ENCODE results near the gene ARHGEF16. TPM values are rescaled to one million over a fixed set of nuclear protein-coding genes. Genes with fewer than 3 reads are reported as not detected.

ARHGEF16 gene
- total RNA-seq, 1 experiment from 2014 or later: 25.1 TPM

- Histone ChIP-seq H3K9me2 (ENCODE audit: insufficient read depth) (no peaks in the 10 kb centered on the region), H3K27me3 (ENCODE audit: insufficient read depth, low read depth) (peaks cover 77% of the 10 kb centered on the region), H3K27ac (no peak overlapping the region), H3K36me3 (ENCODE audit: low read depth) (no peaks in the 10 kb centered on the region), H3K4me1 (replicated peaks; ENCODE audit: insufficient read depth) (no peaks in the 10 kb centered on the region), H3K79me2 (ENCODE audit: low read depth) (no peaks in the 10 kb centered on the region), H3K4me2 (no peak overlapping the region), H3F3A (ENCODE audit: insufficient read depth, low read depth) (no peaks in the 10 kb centered on the region), H2AFZ (no peak overlapping the region), H3K4me3 (no peak overlapping the region), H4K20me1 (ENCODE audit: insufficient read depth) (no peaks in the 10 kb centered on the region), H3K9me3 (ENCODE audit: insufficient read depth, low read depth) (peaks cover 4% of the 10 kb centered on the region; the same call in 1 of the 2 replicates)
- no TSS peak for BruUV-seq (replicated peaks)
- intact Hi-C loops (cut with micrococcal nuclease; ENCODE audit: unreplicated experiment): no loop called here
- no peak for TF ChIP-seq EZH2 (IDR thresholded peaks at IDR 0.05; ENCODE audit: low read depth)
- no peak for TF ChIP-seq CTCF (conservative IDR thresholded peaks at IDR 0.05)
- ChIA-PET POLR2A (ENCODE audit: unreplicated experiment) (no interaction called here), CTCF (no interaction called here)
- no peak for DNase-seq
These were observed 12.6 kb upstream of the ARHGEF16 start for GRCh38 chr1:3441880-3442279.

- no peak overlapping the region for H2AFZ ChIP-seq
- H3K79me2 ChIP-seq (ENCODE audit: low read depth): no peaks in the 10 kb centered on the region
- DNase-seq: no peak
- H3K9me2 ChIP-seq (ENCODE audit: insufficient read depth): no peaks in the 10 kb centered on the region
- ChIA-PET POLR2A (ENCODE audit: unreplicated experiment) (no interaction called here), CTCF (no interaction called here)
- H4K20me1 ChIP-seq (ENCODE audit: insufficient read depth): no peaks in the 10 kb centered on the region
- H3K4me3 ChIP-seq: no peak overlapping the region
- no peaks in the 10 kb centered on the region for H3F3A ChIP-seq (ENCODE audit: insufficient read depth, low read depth)
- intact Hi-C loops (cut with micrococcal nuclease; ENCODE audit: unreplicated experiment): no loop called here
- H3K36me3 ChIP-seq (ENCODE audit: low read depth): no peaks in the 10 kb centered on the region
- TF ChIP-seq EZH2 (IDR thresholded peaks at IDR 0.05; ENCODE audit: low read depth) (no peak), CTCF (conservative IDR thresholded peaks at IDR 0.05) (no peak)
- no peak overlapping the region for H3K4me2 ChIP-seq
- H3K4me1 ChIP-seq (replicated peaks; ENCODE audit: insufficient read depth): no peaks in the 10 kb centered on the region
- peaks cover 4% of the 10 kb centered on the region; the same call in 1 of the 2 replicates for H3K9me3 ChIP-seq (ENCODE audit: insufficient read depth, low read depth)
- BruUV-seq (replicated peaks): no TSS peak
- peaks cover 77% of the 10 kb centered on the region for H3K27me3 ChIP-seq (ENCODE audit: insufficient read depth, low read depth)
- no peak overlapping the region for H3K27ac ChIP-seq
These were observed 12.1 kb upstream of the ARHGEF16 start for GRCh38 chr1:3442331-3442730.

GRCh38 chr1:3442901-3443300 lies 11.6 kb upstream of the ARHGEF16 start:
- H3K9me3 ChIP-seq (ENCODE audit: insufficient read depth, low read depth): peaks cover 4% of the 10 kb centered on the region
- no peaks in the 10 kb centered on the region for H4K20me1 ChIP-seq (ENCODE audit: insufficient read depth)
- TF ChIP-seq CTCF (conservative IDR thresholded peaks at IDR 0.05) (no peak), EZH2 (IDR thresholded peaks at IDR 0.05; ENCODE audit: low read depth) (no peak)
- intact Hi-C loops (cut with micrococcal nuclease; ENCODE audit: unreplicated experiment): no loop called here
- no peaks in the 10 kb centered on the region for H3K79me2 ChIP-seq (ENCODE audit: low read depth)
- ChIA-PET CTCF (no interaction called here), POLR2A (ENCODE audit: unreplicated experiment) (no interaction called here)
- H3F3A ChIP-seq (ENCODE audit: insufficient read depth, low read depth): no peaks in the 10 kb centered on the region
- no peaks in the 10 kb centered on the region for H3K36me3 ChIP-seq (ENCODE audit: low read depth)
- no peak overlapping the region for H3K4me2 ChIP-seq
- H3K4me3 ChIP-seq: no peak overlapping the region
- peaks cover 75% of the 10 kb centered on the region for H3K27me3 ChIP-seq (ENCODE audit: insufficient read depth, low read depth)
- no peak for DNase-seq
- H3K27ac ChIP-seq: no peak overlapping the region
- H2AFZ ChIP-seq: no peak overlapping the region
- no TSS peak for BruUV-seq (replicated peaks)
- no peaks in the 10 kb centered on the region for H3K4me1 ChIP-seq (replicated peaks; ENCODE audit: insufficient read depth)
- no peaks in the 10 kb centered on the region for H3K9me2 ChIP-seq (ENCODE audit: insufficient read depth)

All from PC-9 (cell line).